HepG2 (cell line): ENCODE measurements around the gene HCK. TPM values are rescaled to one million over a fixed set of nuclear protein-coding genes. Genes with fewer than 3 reads are reported as not detected.

ENCODE experiments used
- ATAC-seq: fragments of 200-7000 bp; cut with Tn5 transposase; 3 replicates; pipeline ENCODE4 v1.9.1; 2020; ENCODE audit warnings: mild to moderate bottlenecking, moderate library complexity
- BruUV-seq: library from RNA; stranded (reverse); fragments of 400-500 nt; replicated peaks from 2 replicates; lab custom pipeline; 2021; lab: Mats Ljungman, UMichigan
- CTCF ChIA-PET: fragments of 300-600 bp; formaldehyde crosslinking; extraction: SDS; loops from one replicate; lab custom pipeline; 2021; ENCODE audit warnings: low total read pairs, inconsistent platforms, low intra/inter-chr PET ratio; lab: Yijun Ruan, JAX
- POLR2A ChIA-PET: fragments of 350-600 bp; sonication (Branson Sonifier 250); formaldehyde crosslinking; loops from one replicate; lab custom pipeline; 2020; ENCODE audit warnings: antibody characterized with exemption, inconsistent platforms; lab: Yijun Ruan, JAX
- DNase-seq: peaks from one replicate; pipeline ENCODE4 v3.0.0-alpha.2; 2015; ENCODE audit warnings: low spot score
- FAIRE-seq: peaks from 3 replicates; lab custom pipeline; 2011; peaks lifted over from hg19 to GRCh38; lab: Jason Lieb, UNC
- H2AFZ ChIP-seq: one replicate; pipeline ENCODE4 v1.6.1; 2011; ENCODE audit warnings: low read length, inconsistent platforms
- H3K27ac ChIP-seq: fragments of 300-600 bp; 3 replicates; pipeline ENCODE4 v1.8.0; 2011; ENCODE audit warnings: mixed run types, mild to moderate bottlenecking, mixed read lengths, low read length, inconsistent platforms; ENCODE audit not compliant: insufficient read depth; ENCODE audit errors: extremely low read length
- H3K27me3 ChIP-seq, 2 experiments: fragments of 200-600 bp in 1 of 2; 2 replicates in 1 of 2; 3 replicates in 1 of 2; pipeline versions ENCODE4 v1.6.0 to v1.8.0; 2011; ENCODE audit warnings: low read length in 2 of 2, mild to moderate bottlenecking in 2 of 2, moderate library complexity in 2 of 2, inconsistent platforms in 1 of 2; ENCODE audit not compliant: insufficient read depth in 2 of 2, control insufficient read depth in 1 of 2
- H3K36me3 ChIP-seq, 2 experiments: fragments of 200-600 bp in 1 of 2; replicated peaks in 1 of 2; 2 replicates in 1 of 2; 3 replicates in 1 of 2; pipeline versions ENCODE4 v1.5.1 to v1.8.0; 2011; ENCODE audit warnings: low read length in 2 of 2, inconsistent platforms in 1 of 2; ENCODE audit not compliant: insufficient read depth in 2 of 2, control insufficient read depth in 1 of 2
- H3K4me1 ChIP-seq: 2 replicates; pipeline ENCODE4 v1.5.1; 2012; ENCODE audit warnings: low read length, inconsistent platforms; ENCODE audit not compliant: insufficient read depth
- H3K4me2 ChIP-seq: 2 replicates; pipeline ENCODE4 v1.6.0; 2011; ENCODE audit warnings: low read depth, low read length, inconsistent platforms
- H3K4me3 ChIP-seq, 3 experiments: fragments of 200-600 bp in 1 of 3; sonication (generic), shearing (Covaris generic) in 1 of 3; replicated peaks in 1 of 3; 2 replicates each; pipeline ENCODE4 v1.5.1; 2011 to 2016; ENCODE audit warnings: low read length in 3 of 3, inconsistent platforms in 2 of 3, low read depth in 2 of 3, mild to moderate bottlenecking in 2 of 3, control low read depth in 1 of 3, mixed read lengths in 1 of 3; ENCODE audit not compliant: insufficient read depth in 1 of 3
- H3K79me2 ChIP-seq: one replicate; pipeline ENCODE4 v1.6.1; 2011; ENCODE audit warnings: low read length, inconsistent platforms; ENCODE audit not compliant: insufficient read depth
- H3K9ac ChIP-seq: 2 replicates; pipeline ENCODE4 v1.6.0; 2011; ENCODE audit warnings: mild to moderate bottlenecking, low read depth, low read length, inconsistent platforms; ENCODE audit not compliant: insufficient read depth
- H3K9me3 ChIP-seq: 2 replicates; pipeline ENCODE4 v1.5.1; 2012; ENCODE audit warnings: mild to moderate bottlenecking, low read length
- H4K20me1 ChIP-seq: 2 replicates; pipeline ENCODE4 v1.6.0; 2011; ENCODE audit warnings: inconsistent platforms, mild to moderate bottlenecking, low read length, moderate library complexity; ENCODE audit not compliant: insufficient read depth
- HNRNPLL ChIP-seq: fragments of 200-400 bp; formaldehyde crosslinking; IDR thresholded peaks from 2 replicates; pipeline ENCODE4 v1.6.1; 2017; ENCODE audit warnings: mild to moderate bottlenecking, low read depth, low read length; ENCODE audit not compliant: poor library complexity, severe bottlenecking
- NONO ChIP-seq, 2 experiments: fragments of 450-650 bp in 1 of 2; sonication (generic) in 1 of 2; formaldehyde crosslinking in 1 of 2; IDR thresholded peaks in 1 of 2; conservative IDR thresholded peaks in 1 of 2; 2 replicates each; pipeline versions ENCODE4 v1.6.1 to v1.8.0; 2017 to 2022; ENCODE audit warnings: mild to moderate bottlenecking in 1 of 2, missing genetic modification reagents in 1 of 2, moderate library complexity in 1 of 2
- PCBP1 ChIP-seq: fragments of 200-400 bp; formaldehyde crosslinking; IDR thresholded peaks from 2 replicates; pipeline ENCODE4 v1.6.1; 2017; ENCODE audit warnings: mild to moderate bottlenecking, low read depth, low read length, borderline replicate concordance
- PCBP2 ChIP-seq: fragments of 200-400 bp; formaldehyde crosslinking; optimal IDR thresholded peaks from 2 replicates; pipeline ENCODE3; 2018; ENCODE audit warnings: low read length, low read depth; ENCODE audit not compliant: poor library complexity, severe bottlenecking
- TEAD3 ChIP-seq: optimal IDR thresholded peaks from 2 replicates; pipeline ENCODE3; 2016; ENCODE audit warnings: borderline replicate concordance
- ZFP36L2 ChIP-seq: sonication (generic); formaldehyde crosslinking; IDR thresholded peaks from 2 replicates; pipeline ENCODE4 v1.4.0; 2020; ENCODE audit warnings: missing genetic modification reagents
- ZNF713 ChIP-seq: sonication (generic); formaldehyde crosslinking; IDR thresholded peaks from 2 replicates; pipeline ENCODE4 v1.4.0; 2020; ENCODE audit warnings: mild to moderate bottlenecking, missing genetic modification reagents
- ZNF773 ChIP-seq: sonication (generic); formaldehyde crosslinking; IDR thresholded peaks from 2 replicates; pipeline ENCODE4 v1.4.0; 2020; ENCODE audit warnings: missing genetic modification reagents, borderline replicate concordance
- WGBS: methylation state at CpG from one replicate; pipeline ENCODE4 v1.1.6; 2017; ENCODE audit warnings: low lambda C conversion rate; 5-methylcytosine and 5-hydroxymethylcytosine counted together
- in situ Hi-C: cut with HindIII; loops from 2 replicates; pipeline ENCODE4 v1.10.0; 2017; ENCODE audit warnings: low pct_unique_long_range_greater_than_20kb; ENCODE audit not compliant: extremely low pct_ligation_motif_present
- intact Hi-C: fragments of 100-400 bp; cut with micrococcal nuclease; formaldehyde crosslinking; loops from one replicate; pipeline ENCODE4 v1.10.0; 2022; ENCODE audit not compliant: unreplicated experiment
- polyA plus RNA-seq, 8 experiments: library from polyadenylated mRNA; depleted of rRNA in 3 of 8; stranded (reverse) in 7 of 8; unstranded in 1 of 8; fragments of >200 nt; fragmentation: Illumina TruSeq in 4 of 8; extraction: Trizol in 4 of 8; gene quantifications; 2 replicates each; pipeline versions ENCODE4 v1.2.1 to v1.2.3, GENCODE V29; 2011 to 2016; ENCODE audit warnings: low read depth in 4 of 8, missing spikeins in 1 of 8, mixed read lengths in 1 of 8; ENCODE audit not compliant: insufficient read depth in 1 of 8
- total RNA-seq, 5 experiments: library from RNA; depleted of rRNA; stranded (reverse); fragments of >200 nt; fragmentation: Illumina TruSeq; extraction: Trizol; gene quantifications; 2 replicates each; pipeline ENCODE4 v1.2.3, GENCODE V29; 2016; ENCODE audit warnings: low read depth in 1 of 5
- TF ChIP-seq, protein P1 (sequence below): IDR thresholded peaks from 2 replicates; pipeline ENCODE4 v1.6.1; 2016
- TF ChIP-seq, protein P2 (sequence below): sonication (generic); formaldehyde crosslinking; IDR thresholded peaks from 2 replicates; pipeline ENCODE4 v1.5.1; 2020; ENCODE audit warnings: mild to moderate bottlenecking, missing genetic modification reagents, moderate library complexity

Gene HCK
- total and polyA plus RNA-seq, 2 of the 13 experiments (the other 11 are each of a cell fraction or from before 2014, with no cell fraction given) = 0.04 TPM; not detected in 1

- no TSS peak for BruUV-seq
- Histone ChIP-seq H3K4me2 (no peak overlapping the region), H3K4me1 (peaks cover 23% of the 10 kb centered on the region), H4K20me1 (no peaks in the 10 kb centered on the region), H3K27ac (no peak overlapping the region), H3K4me3 (no peak overlapping the region), H3K9ac (no peak overlapping the region), H3K36me3 (no peaks in the 10 kb centered on the region), H3K9me3 (no peaks in the 10 kb centered on the region), H3K27me3 (peaks cover 8 to 53% of the 10 kb centered on the region in 2 experiments; a peak in 4 of 5 replicates), H3K79me2 (no peaks in the 10 kb centered on the region), H2AFZ (no peak overlapping the region)
- TF ChIP-seq PCBP2 (peak; percentile 82), HNRNPLL (no peak), NONO (IDR thresholded peaks at IDR 0.05) (0 out of 2 replicates have a peak, but pooled peaks have one; percentile 27), NONO (CRISPR knock-in tag; conservative IDR thresholded peaks at IDR 0.05) (no peak), PCBP1 (0 out of 2 replicates have a peak, but pooled peaks have one; percentile 74)
- in situ Hi-C loops (no loop called here), intact Hi-C loops (no loop called here)
- ATAC-seq (no peak), FAIRE-seq (no peak), DNase-seq (no peak)
- POLR2A ChIA-PET = no interaction called here
- CTCF ChIA-PET = no interaction called here
- 7% methylated on average over 4 of the region's 4 CpGs for WGBS
Observed at GRCh38 chr20:32070690-32071213, 18.7 kb downstream of the HCK start.

GRCh38 chr20:32071395-32072167 lies 19.5 kb downstream of the HCK start:
- intact Hi-C loops = no loop called here
- no TSS peak for BruUV-seq
- no peaks in the 10 kb centered on the region for H4K20me1 ChIP-seq
- H3K9ac ChIP-seq = no peak overlapping the region
- DNase-seq (no peak), FAIRE-seq (no peak), ATAC-seq (peak; percentile 41)
- in situ Hi-C loops = no loop called here
- no peak overlapping the region for H2AFZ ChIP-seq
- peaks cover 8 to 57% of the 10 kb centered on the region in 2 experiments; a peak in 4 of 5 replicates for H3K27me3 ChIP-seq
- peak overlapping the region; percentile 30; the same call in 1 of the 2 replicates for H3K4me2 ChIP-seq
- H3K4me3 ChIP-seq = no peak overlapping the region; a peak in 1 of 6 replicates
- H3K79me2 ChIP-seq = no peaks in the 10 kb centered on the region
- ChIA-PET POLR2A (no interaction called here), CTCF (no interaction called here)
- H3K36me3 ChIP-seq = no peaks in the 10 kb centered on the region
- H3K9me3 ChIP-seq = no peaks in the 10 kb centered on the region
- 28% methylated on average over 12 of the region's 17 CpGs for WGBS
- H3K27ac ChIP-seq = no peak overlapping the region
- peaks cover 23% of the 10 kb centered on the region for H3K4me1 ChIP-seq
- TF ChIP-seq TEAD3 (CRISPR knock-in tag) = no peak
- no peak for TF ChIP-seq ZNF713 (CRISPR knock-in tag)
- TF ChIP-seq ZNF773 = no peak
- no peak for TF ChIP-seq ZFP36L2
- TF ChIP-seq, protein P1, sequence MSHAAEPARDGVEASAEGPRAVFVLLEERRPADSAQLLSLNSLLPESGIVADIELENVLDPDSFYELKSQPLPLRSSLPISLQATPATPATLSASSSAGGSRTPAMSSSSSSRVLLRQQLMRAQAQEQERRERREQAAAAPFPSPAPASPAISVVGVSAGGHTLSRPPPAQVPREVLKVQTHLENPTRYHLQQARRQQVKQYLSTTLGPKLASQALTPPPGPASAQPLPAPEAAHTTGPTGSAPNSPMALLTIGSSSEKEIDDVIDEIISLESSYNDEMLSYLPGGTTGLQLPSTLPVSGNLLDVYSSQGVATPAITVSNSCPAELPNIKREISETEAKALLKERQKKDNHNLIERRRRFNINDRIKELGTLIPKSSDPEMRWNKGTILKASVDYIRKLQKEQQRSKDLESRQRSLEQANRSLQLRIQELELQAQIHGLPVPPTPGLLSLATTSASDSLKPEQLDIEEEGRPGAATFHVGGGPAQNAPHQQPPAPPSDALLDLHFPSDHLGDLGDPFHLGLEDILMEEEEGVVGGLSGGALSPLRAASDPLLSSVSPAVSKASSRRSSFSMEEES (CRISPR knock-in tag) = no peak
- TF ChIP-seq, protein P2, sequence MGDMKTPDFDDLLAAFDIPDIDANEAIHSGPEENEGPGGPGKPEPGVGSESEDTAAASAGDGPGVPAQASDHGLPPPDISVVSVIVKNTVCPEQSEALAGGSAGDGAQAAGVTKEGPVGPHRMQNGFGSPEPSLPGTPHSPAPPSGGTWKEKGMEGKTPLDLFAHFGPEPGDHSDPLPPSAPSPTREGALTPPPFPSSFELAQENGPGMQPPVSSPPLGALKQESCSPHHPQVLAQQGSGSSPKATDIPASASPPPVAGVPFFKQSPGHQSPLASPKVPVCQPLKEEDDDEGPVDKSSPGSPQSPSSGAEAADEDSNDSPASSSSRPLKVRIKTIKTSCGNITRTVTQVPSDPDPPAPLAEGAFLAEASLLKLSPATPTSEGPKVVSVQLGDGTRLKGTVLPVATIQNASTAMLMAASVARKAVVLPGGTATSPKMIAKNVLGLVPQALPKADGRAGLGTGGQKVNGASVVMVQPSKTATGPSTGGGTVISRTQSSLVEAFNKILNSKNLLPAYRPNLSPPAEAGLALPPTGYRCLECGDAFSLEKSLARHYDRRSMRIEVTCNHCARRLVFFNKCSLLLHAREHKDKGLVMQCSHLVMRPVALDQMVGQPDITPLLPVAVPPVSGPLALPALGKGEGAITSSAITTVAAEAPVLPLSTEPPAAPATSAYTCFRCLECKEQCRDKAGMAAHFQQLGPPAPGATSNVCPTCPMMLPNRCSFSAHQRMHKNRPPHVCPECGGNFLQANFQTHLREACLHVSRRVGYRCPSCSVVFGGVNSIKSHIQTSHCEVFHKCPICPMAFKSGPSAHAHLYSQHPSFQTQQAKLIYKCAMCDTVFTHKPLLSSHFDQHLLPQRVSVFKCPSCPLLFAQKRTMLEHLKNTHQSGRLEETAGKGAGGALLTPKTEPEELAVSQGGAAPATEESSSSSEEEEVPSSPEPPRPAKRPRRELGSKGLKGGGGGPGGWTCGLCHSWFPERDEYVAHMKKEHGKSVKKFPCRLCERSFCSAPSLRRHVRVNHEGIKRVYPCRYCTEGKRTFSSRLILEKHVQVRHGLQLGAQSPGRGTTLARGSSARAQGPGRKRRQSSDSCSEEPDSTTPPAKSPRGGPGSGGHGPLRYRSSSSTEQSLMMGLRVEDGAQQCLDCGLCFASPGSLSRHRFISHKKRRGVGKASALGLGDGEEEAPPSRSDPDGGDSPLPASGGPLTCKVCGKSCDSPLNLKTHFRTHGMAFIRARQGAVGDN = peak; percentile 38
